Measurements from ENCODE around the gene EVA1A.

DNA sequence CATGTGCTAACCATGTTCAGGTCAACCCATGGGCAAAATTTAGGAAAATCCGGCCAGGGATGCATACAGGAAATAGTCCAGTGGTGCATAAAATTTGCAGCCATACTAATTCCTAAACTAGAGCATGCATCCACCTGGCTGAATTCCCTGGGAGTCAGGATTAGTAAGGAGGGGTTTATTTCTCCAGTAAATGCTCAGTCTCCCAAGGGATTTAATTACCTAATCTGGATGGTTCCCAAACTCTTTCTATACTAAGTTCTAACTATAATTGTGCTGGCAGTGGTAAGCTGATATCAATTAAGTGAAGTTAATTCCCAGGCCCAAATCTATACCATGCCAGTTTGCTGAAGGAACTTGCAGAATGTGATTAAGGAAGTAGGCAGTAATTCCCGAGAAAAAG, 26.2 kb upstream of the EVA1A start:
- TF ChIP-seq, protein P1, sequence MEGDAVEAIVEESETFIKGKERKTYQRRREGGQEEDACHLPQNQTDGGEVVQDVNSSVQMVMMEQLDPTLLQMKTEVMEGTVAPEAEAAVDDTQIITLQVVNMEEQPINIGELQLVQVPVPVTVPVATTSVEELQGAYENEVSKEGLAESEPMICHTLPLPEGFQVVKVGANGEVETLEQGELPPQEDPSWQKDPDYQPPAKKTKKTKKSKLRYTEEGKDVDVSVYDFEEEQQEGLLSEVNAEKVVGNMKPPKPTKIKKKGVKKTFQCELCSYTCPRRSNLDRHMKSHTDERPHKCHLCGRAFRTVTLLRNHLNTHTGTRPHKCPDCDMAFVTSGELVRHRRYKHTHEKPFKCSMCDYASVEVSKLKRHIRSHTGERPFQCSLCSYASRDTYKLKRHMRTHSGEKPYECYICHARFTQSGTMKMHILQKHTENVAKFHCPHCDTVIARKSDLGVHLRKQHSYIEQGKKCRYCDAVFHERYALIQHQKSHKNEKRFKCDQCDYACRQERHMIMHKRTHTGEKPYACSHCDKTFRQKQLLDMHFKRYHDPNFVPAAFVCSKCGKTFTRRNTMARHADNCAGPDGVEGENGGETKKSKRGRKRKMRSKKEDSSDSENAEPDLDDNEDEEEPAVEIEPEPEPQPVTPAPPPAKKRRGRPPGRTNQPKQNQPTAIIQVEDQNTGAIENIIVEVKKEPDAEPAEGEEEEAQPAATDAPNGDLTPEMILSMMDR (conservative IDR thresholded peaks at IDR 0.05; ENCODE audit: low read length) = no peak
- TF ChIP-seq EZH2phosphoT487 (IDR thresholded peaks at IDR 0.05; ENCODE audit: borderline replicate concordance) = no peak
